ENCODE measurements around the gene RFT1.

The RFT1 gene

GRCh38 chr3:53130179-53131061, at the start of gene RFT1:
Gene RFT1 (minus strand): TSS chr3:53130435. CDS start chr3:53130400, 35 bp downstream.
- DNase-seq (ENCODE audit: low read depth in 3 of 3): peak; percentile 94 to 98 (median 96)

- DNase-seq (ENCODE audit: low read depth in 3 of 3): no peak
These were observed 49.3 kb upstream of the RFT1 start for GRCh38 chr3:53179580-53179979.

- DNase-seq (ENCODE audit: low read depth in 3 of 3): no peak
These were observed 48.0 kb upstream of the RFT1 start for GRCh38 chr3:53178246-53178645.

GRCh38 chr3:53175613-53176540, 45.6 kb upstream of the RFT1 start:
- DNase-seq (ENCODE audit: low read depth in 3 of 3): no peak

GRCh38 chr3:53174346-53175250, 44.4 kb upstream of the RFT1 start:
- DNase-seq (ENCODE audit: low read depth in 3 of 3): no peak

GRCh38 chr3:53173107-53173506, 42.9 kb upstream of the RFT1 start:
- no peak for DNase-seq (ENCODE audit: low read depth in 3 of 3)

GRCh38 chr3:53171827-53172505, 41.7 kb upstream of the RFT1 start:
- DNase-seq (ENCODE audit: low read depth in 3 of 3): no peak

GRCh38 chr3:53171064-53171418, 40.8 kb upstream of the RFT1 start:
- no peak for DNase-seq (ENCODE audit: low read depth in 3 of 3)

GRCh38 chr3:53170325-53171063, 40.3 kb upstream of the RFT1 start:
- DNase-seq (ENCODE audit: low read depth in 3 of 3): no peak

GRCh38 chr3:53169832-53170324, 39.6 kb upstream of the RFT1 start:
- DNase-seq (ENCODE audit: low read depth in 3 of 3): no peak

GRCh38 chr3:53169045-53169831, 39.0 kb upstream of the RFT1 start:
- DNase-seq (ENCODE audit: low read depth in 3 of 3): no peak

GRCh38 chr3:53168175-53168923, 38.1 kb upstream of the RFT1 start:
- DNase-seq (ENCODE audit: low read depth in 3 of 3): no peak

GRCh38 chr3:53167418-53168174, 37.4 kb upstream of the RFT1 start:
- no peak for DNase-seq (ENCODE audit: low read depth in 3 of 3)

- DNase-seq (ENCODE audit: low read depth in 3 of 3): no peak
These were observed 36.6 kb upstream of the RFT1 start for GRCh38 chr3:53166781-53167291.

GRCh38 chr3:53166206-53166605, 36.0 kb upstream of the RFT1 start:
- DNase-seq (ENCODE audit: low read depth in 3 of 3): no peak

GRCh38 chr3:53164911-53165310, 34.7 kb upstream of the RFT1 start:
- DNase-seq (ENCODE audit: low read depth in 3 of 3): no peak
